Medulla oblongata (tissue), 1 donor: Measurements from ENCODE around the gene USP22.

ENCODE experiments used
- DNase-seq: peaks from one replicate; pipeline ENCODE4 v3.0.0-alpha.2; 2015; ENCODE audit errors: extremely low spot score

The USP22 gene

DNA sequence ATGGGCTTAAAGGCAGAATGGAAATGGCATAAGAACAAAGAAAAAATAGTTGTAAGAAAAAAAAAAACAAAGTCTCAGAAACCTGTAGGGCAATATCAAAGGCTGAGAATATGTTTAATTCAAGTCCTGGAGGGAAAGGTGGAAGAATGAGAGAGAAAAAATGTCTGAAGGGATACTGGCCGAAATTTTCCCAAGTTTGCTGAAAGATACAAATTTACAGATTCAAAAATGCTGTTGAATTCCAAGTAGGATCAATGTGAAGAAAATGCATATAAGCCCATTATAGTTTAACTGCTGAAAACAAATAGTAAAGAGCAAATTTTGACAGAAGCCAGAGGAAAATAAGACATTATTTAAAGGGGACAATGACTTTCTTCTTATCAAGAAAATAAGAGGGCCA, 6.6 kb upstream of the USP22 start:
- no peak for DNase-seq

DNA sequence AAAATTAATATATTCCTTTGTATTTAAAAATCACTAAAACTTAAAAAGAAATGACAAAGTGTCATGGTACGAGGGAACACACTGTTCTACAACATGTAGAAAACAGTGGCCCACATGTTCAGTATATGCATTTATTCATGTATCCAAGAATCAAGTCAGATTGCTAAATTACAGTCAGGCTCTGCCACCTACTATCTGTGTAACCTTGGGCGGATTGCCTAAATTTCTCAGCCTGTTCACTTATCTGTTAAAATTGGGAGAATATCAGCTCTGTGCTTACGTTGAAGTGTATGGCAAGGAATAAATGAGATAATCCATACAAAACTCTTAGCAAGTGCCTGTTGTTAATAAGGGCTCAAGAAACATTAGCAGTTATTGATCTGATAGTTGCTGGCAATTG, 3.4 kb upstream of the USP22 start:
- DNase-seq: no peak

DNA sequence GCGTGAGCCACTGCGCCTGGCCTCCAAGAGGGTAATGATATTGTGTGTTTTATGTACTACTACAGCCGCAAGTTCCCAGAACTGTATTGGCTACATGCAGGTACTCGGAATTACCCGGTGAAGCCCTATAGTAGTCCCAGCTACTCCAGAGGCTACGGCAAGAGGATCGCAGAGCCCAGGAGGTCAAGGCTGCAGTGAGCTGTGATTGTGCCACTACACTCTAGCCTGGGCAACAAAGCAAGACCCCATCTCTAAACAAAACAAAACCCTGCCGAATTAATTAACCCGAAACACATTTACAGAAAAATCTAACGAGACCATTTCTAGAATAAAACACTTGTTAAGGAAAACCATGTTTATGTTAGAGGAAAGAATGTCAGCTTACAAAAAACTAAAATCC, 2.2 kb upstream of the USP22 start:
- DNase-seq: no peak

DNA sequence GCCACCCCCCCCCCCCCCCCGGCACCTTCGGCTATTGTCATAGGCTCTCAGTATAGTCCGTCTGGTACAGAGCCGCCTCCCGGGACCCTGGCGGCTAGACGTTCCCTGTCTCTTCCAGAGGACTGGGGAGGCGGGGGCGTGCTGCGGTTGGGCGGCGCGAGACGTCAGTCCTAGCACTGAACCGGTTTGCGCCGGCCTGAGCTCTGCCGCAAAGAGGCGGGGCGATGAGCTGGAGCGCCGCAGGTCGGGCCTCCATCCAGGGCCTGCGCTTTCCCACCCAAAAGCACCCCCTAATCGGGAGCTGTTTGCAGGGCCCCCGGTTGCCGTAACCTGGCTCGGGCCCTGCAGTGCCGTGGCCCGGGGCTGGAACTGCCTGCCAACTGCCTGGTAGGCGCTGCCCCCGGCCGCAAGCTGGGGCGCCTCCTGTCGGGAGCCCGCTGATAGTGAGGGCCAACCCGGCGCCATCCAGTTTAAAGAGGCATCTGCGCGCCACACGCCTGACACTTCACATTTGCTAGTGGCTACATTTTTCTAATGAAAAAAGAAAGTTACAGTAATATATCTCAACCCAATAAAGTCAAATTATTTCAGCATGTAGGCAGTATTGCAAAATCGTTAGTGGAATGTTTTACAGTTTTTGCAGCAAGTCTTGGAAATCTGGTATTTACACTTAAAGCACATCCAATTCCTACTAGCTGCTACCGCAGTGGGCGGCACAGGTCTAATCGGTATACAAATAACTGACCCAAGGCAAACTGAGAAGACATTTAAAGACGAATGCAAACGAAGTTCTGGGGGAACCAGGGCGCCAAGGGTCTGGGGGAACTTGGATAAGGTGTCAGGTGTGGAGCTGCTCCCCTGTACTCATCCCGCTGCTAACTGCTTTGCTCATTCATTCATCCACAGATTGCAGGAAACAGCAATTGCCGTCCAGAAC, 753 bp upstream of the USP22 start:
- peak; percentile 98 for DNase-seq

DNA sequence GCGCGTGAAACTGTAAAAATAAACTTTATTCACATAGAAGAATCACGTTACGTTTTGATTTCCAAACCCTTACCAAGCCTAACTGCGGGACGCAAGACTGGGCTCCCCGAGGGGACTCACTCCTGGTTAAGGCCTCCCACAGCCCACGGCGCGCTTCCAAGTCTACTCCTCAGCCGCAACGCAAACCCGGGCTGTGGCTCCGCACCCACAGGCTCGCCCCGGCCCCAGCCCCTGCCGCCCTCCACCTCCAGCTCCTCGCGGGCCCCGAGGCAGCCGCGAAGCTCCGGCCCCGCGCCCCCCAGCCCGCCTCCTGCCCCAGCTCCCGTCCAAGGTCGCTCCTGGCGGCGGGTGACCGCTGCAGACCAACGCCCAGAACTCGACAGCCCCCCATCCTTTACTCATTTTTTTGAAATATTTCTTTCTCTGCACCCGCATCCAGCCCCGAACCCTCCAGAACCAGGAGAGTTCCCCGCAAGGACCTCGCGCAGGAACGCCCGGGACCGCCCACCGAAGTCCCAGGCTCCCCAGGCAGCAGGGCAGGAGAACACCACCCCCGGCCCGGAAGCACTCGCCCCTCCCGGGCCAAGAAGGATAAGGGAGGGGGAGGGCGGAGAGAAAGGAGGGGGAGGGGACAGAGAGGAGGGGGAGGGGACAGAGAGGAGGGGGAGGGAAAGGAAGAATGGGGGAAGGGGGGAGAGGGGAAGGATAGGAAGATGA, 912 bp downstream of the USP22 start:
- DNase-seq: peak; percentile 92

DNA sequence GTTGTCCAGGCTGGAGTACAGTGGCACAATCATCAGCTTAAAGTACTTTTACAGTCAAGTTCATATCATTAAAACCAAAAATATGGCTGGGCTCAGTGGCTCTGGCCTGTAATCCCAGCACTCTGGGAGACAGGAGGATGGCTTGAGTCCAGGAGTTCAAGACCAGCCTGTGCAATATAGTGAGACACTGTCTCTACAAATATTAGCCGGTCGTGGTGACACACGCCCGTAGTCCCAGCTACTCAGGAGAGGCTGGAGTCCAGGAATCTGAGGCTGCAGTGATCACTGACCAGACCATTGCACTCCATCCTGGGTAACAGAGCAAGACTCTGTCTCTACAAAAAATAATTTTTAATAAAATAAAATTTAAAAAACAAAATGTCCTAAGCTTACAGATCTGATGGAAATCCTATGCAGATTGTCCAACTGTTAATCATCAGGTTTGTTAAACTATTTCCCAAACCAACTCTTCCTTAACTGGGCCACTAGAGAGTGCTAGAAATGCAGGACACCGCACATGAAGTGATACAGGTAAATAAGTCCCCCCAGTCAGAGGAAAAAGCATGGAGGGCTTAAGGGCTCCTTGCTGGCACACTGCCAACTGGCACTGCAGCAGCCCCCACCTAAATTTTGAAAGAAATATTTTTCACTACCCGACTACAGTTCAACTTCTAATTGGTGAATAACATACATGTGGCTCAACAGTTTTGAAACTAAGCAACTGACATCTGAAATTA, 2.8 kb downstream of the USP22 start:
- DNase-seq: no peak

DNA sequence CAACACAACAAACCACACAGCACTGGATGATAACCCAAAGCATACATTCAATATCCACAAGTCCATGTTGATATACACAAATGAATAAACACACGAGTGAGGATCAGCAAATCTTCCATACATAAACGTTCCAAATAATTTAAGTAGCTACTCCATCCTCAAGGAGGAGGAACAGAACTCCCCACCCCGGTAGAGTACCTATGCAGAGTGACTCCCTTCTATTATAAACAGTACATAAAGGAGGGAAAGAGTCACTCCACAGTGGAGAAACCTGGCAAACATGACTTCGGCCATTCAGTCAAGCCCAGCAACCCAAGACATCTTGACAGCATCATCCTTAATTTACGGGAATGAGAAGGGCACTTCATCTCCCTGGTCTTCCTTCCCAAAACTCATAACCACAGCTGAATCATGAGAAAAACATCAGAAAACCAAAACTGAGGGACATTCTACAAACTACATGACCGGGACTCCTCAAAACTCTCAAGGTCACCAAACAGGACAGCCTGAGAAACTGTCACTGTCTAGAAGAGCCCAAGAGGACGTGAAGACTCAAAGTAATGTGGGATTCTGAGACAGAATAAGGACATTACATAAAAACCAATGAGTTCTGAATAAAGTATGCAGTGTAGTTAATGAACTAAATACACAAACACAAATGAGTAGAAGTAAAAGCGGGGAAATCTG, 5.6 kb downstream of the USP22 start:
- no peak for DNase-seq

DNA sequence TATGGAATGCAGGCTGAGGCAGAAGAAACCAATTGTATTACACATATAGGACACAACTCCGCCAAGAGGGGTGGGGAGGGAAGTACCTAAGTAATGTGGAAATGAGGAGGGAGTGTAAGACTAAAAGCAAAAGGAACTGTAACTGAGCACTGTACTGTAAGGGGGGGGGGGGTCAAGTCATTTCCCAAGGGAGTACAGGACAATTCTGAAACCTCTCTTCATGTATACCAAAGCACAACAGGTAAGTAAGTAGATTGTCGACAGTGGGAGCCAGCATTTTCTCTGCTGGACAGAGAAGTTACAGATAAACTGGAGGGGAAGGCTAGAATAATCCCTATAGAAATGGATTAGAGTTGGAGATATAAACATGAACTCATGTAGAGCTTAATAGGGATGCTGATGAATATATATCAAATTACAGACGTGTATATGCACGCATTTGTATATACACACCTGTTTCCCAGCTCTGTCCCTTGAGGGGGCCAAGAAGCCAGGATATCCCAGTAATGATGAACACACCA, 6.4 kb downstream of the USP22 start:
- no peak for DNase-seq

GRCh38 chr17:21035406-21035805, 7.4 kb downstream of the USP22 start:
- DNase-seq: peak; percentile 41

DNA sequence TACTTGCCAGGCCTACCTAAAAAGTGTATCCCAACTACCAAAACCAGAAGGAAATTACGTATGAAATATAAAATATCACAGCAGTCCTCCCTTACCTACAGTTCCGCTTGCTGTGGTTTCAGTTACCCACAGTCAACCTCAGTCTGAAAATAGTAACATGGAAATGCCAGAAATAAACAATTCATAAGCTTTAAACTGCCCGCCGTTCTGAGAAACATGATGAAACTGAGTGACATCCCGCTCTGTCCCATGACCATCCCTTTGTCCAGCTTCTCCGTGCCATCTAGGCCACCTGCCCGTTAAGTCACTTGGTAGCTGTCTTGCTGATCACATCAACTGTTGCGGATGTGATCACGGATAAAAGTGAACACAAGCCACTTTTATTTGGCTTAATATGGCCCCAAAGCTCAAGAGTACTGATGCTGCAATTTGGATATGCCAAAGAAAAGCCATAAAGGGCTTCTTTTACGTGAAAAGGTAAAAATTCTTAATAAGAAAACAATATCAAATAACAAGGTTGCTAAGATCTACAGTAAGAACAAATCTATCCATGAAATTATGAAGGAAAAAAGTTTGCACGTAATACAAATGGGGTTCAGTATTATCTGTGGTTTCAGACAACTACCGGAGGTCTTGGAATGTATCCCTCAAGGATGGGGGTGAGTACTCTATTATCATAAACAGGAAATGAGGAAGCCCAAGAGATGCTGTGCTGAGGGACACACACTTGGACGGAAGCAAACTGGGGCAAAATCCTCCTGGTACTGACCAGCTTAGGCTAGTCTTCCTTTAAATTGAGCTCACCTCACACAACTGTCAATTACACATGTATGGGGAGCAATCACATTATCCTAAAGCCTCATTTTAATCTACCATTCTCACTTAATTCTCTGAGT, 8.2 kb downstream of the USP22 start:
- peak; percentile 72 for DNase-seq

DNA sequence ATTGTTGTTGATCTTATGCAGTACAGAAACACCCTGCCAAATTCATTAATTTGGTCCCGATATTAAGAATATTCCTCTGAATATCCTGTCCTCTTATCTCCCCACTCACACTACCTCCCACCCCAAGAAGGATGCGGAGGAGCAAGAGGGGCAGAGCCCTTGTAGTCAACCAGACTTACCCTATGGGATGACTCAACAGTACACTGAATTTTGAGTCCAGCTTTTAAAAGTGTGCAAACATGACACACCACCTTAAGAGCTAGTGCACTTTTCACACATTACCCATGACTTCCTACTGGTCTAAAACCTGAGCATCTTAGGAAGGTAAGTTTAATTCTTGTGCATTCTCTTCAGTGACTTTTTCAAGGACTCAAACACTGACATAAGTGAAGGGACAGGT, 9.5 kb downstream of the USP22 start:
- no peak for DNase-seq

- DNase-seq: no peak
Measured at GRCh38 chr17:21031756-21032396, 10.9 kb downstream of the USP22 start.

- no peak for DNase-seq
Measured at GRCh38 chr17:21030375-21030774, 12.4 kb downstream of the USP22 start.

DNA sequence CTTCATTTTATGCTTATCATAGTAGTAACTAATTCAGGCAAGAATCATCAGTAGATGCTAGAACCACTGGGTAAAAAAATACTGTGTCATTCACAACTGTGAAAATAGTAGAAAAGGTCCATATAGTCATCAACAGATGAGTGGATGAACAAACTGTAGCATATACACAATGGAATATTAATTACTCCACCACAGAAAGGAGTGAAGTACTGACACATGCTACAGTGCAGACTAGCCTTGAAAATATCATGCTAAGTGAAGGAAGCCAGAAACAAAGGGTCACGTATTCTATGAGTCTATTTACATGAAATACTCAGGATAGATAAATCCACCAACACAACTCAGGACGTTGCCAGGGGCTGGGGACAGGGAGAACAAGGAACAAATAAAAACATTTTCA, 13.3 kb downstream of the USP22 start:
- DNase-seq: no peak

- DNase-seq: no peak
Measured at GRCh38 chr17:21029036-21029435, 13.8 kb downstream of the USP22 start.

GRCh38 chr17:21028192-21028591, 14.6 kb downstream of the USP22 start:
- DNase-seq: peak; percentile 76

DNA sequence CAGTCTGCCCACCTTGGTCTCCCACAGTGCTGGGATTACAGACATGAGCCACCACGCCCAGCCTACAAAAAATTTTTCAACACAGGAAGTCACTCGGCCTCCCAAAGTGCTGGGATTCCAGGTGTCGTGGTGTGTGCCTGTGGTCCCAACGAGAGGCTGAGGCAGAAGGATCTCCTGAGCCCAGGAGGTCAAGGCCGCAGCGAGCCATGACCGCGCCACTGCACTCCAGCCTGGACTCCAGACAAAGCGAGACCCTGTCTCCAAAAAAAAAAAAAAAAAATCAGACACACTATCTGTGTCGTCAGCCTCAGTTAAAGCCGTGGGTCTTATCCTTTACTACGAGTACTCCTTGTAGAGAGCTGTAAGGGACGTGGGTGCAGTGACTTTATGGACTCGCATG, 15.8 kb downstream of the USP22 start:
- DNase-seq: no peak

- no peak for DNase-seq
Measured at GRCh38 chr17:21025451-21025850, 17.4 kb downstream of the USP22 start.

GRCh38 chr17:21024024-21024423, 18.8 kb downstream of the USP22 start:
- DNase-seq: no peak

DNA sequence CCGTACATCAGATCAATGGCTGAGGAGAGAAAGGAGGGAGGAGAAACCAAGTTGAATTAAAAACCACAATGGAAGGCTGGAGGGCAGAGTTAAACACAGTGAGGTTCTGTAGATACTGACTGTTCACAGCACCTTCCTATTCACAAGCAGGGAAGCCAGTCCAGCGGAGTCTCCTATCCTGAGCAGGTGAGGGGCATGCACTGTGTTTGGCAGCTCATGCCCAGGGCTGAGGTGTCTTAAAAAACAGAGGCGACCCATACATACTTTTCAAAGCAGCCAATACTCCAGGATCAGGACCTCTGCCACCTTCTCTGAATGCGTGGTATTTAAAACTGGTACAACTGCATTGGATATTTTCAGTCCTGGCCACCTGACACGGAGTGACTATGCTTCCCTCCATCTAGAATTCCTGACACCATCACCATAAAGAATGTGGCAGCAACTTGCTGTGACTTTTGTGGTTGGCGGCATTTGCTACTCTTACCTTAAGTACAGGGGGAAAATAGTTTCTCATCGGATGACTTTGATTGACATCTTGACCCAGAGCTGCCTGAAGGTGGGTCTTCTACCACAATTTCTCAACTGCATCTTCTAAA, 21.5 kb downstream of the USP22 start:
- no peak for DNase-seq
